GM12875 (cell line): Measurements from ENCODE around the gene BRCA2.

Experiments used
- H3K4me3 ChIP-seq: one replicate; pipeline ENCODE4 v1.5.1; 2011; ENCODE audit warnings: low read depth, low read length, control low read depth
- TF ChIP-seq, protein P1 (sequence below): IDR thresholded peaks from 2 replicates; pipeline ENCODE4 v1.5.1; 2011; ENCODE audit warnings: low read depth, mild to moderate bottlenecking, control low read depth, inconsistent platforms, low read length, moderate library complexity, borderline replicate concordance; ENCODE audit not compliant: insufficient read depth

The BRCA2 gene

DNA sequence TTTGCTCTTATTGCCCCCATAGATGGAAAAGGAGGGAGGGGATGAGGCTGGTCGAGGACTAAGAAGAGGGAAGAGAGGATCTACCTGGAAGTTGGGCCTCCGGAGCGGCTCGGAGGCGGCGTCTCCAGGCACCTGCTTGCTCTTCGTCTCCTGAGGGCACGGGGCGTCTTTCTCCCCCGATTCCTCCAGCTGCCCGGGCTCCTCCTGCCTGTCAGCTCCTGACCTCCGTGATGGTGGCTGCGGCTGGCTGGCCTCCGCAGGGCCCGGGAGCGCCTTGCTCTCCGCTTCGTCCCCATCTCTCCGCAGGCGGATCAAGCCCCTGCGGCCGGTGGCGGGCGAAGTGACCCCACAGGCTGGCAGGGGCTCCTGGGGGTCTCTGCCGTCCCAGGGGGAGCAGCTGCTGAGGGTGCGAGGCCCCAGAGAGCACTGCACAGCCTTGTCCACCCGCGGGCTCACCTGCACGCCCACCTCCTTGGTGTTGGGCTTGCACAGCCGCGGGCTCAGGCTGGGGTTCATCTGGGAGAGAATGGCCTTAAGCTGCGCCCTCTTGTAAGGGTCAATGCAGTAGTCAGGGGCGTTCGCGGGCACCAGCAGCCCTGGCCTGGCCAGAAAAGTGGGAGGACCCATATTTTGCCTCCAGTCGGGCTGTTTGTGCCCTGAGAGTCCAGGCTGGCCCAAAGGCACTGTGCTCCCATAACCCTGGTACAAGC lies 4.0 kb upstream of the BRCA2 start:
- no peak overlapping the region for H3K4me3 ChIP-seq
- TF ChIP-seq, protein P1, sequence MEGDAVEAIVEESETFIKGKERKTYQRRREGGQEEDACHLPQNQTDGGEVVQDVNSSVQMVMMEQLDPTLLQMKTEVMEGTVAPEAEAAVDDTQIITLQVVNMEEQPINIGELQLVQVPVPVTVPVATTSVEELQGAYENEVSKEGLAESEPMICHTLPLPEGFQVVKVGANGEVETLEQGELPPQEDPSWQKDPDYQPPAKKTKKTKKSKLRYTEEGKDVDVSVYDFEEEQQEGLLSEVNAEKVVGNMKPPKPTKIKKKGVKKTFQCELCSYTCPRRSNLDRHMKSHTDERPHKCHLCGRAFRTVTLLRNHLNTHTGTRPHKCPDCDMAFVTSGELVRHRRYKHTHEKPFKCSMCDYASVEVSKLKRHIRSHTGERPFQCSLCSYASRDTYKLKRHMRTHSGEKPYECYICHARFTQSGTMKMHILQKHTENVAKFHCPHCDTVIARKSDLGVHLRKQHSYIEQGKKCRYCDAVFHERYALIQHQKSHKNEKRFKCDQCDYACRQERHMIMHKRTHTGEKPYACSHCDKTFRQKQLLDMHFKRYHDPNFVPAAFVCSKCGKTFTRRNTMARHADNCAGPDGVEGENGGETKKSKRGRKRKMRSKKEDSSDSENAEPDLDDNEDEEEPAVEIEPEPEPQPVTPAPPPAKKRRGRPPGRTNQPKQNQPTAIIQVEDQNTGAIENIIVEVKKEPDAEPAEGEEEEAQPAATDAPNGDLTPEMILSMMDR = no peak

DNA sequence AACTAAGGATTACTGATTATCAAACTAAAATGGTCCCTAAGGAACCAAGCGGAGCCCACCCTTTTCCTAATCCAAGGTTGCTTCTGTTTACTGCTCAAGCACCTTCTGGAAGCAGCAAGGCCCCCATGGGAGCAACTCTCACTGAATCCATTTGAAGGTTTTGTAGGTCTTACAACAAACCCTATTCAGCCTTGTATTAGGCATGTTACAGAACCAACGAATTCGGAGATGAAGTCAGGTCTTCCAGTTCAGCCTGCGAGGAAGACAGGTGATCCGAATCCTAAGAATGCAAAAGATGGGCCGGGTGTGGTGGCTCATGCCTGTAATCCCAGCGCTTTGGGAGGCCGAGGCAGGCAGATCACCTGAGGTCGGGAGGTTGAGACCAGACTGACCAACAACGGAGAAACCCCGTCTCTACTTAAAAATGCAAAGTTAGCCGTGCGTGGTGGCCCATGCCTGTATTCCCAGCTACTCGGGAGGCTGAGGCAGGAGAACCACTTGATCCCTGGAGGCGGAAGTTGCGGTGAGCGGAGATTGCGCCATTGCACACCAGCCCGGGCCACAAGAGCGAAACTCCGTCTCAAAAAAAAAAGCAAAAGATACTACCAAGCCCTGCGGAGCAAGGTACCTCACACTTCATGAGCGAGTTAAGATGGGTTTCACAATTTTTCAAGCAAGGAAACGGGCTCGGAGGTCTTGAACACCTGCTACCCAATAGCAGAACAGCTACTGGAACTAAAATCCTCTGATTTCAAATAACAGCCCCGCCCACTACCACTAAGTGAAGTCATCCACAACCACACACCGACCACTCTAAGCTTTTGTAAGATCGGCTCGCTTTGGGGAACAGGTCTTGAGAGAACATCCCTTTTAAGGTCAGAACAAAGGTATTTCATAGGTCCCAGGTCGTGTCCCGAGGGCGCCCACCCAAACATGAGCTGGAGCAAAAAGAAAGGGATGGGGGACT lies 754 bp upstream of the BRCA2 start:
- TF ChIP-seq, protein P1 = no peak
- peak overlapping the region; percentile 99 for H3K4me3 ChIP-seq

DNA sequence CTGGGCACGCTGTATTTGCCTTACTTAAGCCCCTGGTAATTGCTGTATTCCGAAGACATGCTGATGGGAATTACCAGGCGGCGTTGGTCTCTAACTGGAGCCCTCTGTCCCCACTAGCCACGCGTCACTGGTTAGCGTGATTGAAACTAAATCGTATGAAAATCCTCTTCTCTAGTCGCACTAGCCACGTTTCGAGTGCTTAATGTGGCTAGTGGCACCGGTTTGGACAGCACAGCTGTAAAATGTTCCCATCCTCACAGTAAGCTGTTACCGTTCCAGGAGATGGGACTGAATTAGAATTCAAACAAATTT lies 676 bp downstream of the BRCA2 start:
- TF ChIP-seq, protein P1 = no peak
- peak overlapping the region; percentile 99 for H3K4me3 ChIP-seq

GRCh38 chr13:32316501-32316900 lies 1.2 kb downstream of the BRCA2 start:
- TF ChIP-seq, protein P1 = no peak
- H3K4me3 ChIP-seq = peak overlapping the region; percentile 99

DNA sequence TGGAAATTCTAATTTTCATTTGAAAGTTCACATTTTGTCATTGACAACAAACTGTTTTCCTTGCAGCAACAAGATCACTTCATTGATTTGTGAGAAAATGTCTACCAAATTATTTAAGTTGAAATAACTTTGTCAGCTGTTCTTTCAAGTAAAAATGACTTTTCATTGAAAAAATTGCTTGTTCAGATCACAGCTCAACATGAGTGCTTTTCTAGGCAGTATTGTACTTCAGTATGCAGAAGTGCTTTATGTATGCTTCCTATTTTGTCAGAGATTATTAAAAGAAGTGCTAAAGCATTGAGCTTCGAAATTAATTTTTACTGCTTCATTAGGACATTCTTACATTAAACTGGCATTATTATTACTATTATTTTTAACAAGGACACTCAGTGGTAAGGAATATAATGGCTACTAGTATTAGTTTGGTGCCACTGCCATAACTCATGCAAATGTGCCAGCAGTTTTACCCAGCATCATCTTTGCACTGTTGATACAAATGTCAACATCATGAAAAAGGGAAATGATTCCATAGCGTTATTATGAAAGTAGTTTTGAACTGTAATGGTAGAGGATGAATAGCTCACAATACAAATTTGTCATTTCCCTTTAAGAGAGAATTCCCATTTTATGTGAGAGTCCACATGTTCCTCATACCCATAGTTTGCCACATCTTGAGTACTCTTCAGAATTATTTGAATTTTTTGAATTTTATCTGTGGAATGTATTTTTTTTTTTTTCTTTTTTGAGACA lies 2.6 kb downstream of the BRCA2 start:
- no peak overlapping the region for H3K4me3 ChIP-seq
- TF ChIP-seq, protein P1 = no peak

DNA sequence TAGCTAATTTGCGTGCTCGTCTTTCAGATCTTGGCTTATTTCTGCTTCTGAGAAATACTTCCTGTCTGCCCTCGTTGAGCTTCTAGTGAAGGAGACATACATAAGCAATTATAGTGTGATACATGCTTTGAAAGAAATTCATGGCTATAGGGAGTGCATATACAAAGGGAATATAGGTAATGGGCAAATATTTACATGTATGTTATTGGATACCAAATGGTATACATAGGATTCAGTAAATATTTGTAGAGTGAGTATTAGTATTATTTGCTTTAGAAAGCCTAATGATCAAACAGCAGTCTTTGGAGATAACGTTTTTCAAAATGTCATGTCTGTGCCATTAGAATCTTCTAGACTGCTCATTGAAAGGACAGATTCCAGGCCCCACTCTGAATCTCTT lies 5.2 kb downstream of the BRCA2 start:
- TF ChIP-seq, protein P1 = no peak
- no peak overlapping the region for H3K4me3 ChIP-seq

GRCh38 chr13:32323912-32324311 lies 8.6 kb downstream of the BRCA2 start:
- no peak overlapping the region for H3K4me3 ChIP-seq
- TF ChIP-seq, protein P1 = no peak
